Keratinocyte (primary cell): ENCODE measurements around the gene C7orf33. TPM values are rescaled to one million over a fixed set of nuclear protein-coding genes. Genes with fewer than 3 reads are reported as not detected.

Source experiments
- DNase-seq: peaks from one replicate; pipeline ENCODE4 v3.0.0-alpha.2; 2011; ENCODE audit warnings: low read depth, missing footprints, low spot score
- FAIRE-seq: peaks from 2 replicates; lab custom pipeline; 2011; peaks lifted over from hg19 to GRCh38; lab: Jason Lieb, UNC
- H2AFZ ChIP-seq: 2 replicates; pipeline ENCODE4 v1.6.0; 2012; ENCODE audit warnings: low read length, control low read depth, inconsistent platforms; ENCODE audit not compliant: control insufficient read depth
- H3K27ac ChIP-seq: 2 replicates; pipeline ENCODE4 v1.5.1; 2011; ENCODE audit warnings: low read length; ENCODE audit not compliant: control insufficient read depth, insufficient read depth
- H3K27me3 ChIP-seq: 3 replicates; pipeline ENCODE4 v1.6.0; 2011; ENCODE audit warnings: low read length; ENCODE audit not compliant: control insufficient read depth, insufficient read depth; ENCODE audit errors: extremely low read depth
- H3K36me3 ChIP-seq, 2 experiments: 2 replicates in 1 of 2; 3 replicates in 1 of 2; pipeline ENCODE4 v1.5.1; 2011; ENCODE audit warnings: low read length in 2 of 2, mild to moderate bottlenecking in 1 of 2; ENCODE audit not compliant: control insufficient read depth in 2 of 2, insufficient read depth in 2 of 2; ENCODE audit errors: extremely low read depth in 1 of 2
- H3K4me1 ChIP-seq: 3 replicates; pipeline ENCODE4 v1.5.1; 2011; ENCODE audit warnings: low read length; ENCODE audit not compliant: control insufficient read depth, insufficient read depth; ENCODE audit errors: extremely low read depth
- H3K4me2 ChIP-seq: 3 replicates; pipeline ENCODE4 v1.6.0; 2011; ENCODE audit warnings: low read depth, low read length; ENCODE audit not compliant: control insufficient read depth, insufficient read depth; ENCODE audit errors: extremely low read depth
- H3K4me3 ChIP-seq, 3 experiments: fragments of 200-600 bp in 1 of 3; sonication (generic) in 1 of 3; 2 replicates in 2 of 3; 3 replicates in 1 of 3; pipeline ENCODE4 v1.5.1; 2011 to 2016; ENCODE audit warnings: low read length in 3 of 3, mild to moderate bottlenecking in 3 of 3, control low read depth in 2 of 3, inconsistent platforms in 1 of 3, low read depth in 1 of 3, mixed read lengths in 1 of 3, mixed run types in 1 of 3, moderate library complexity in 1 of 3; ENCODE audit not compliant: control insufficient read depth in 2 of 3, insufficient read depth in 2 of 3; ENCODE audit errors: extremely low read depth in 1 of 3
- H3K79me2 ChIP-seq: 2 replicates; pipeline ENCODE4 v1.6.0; 2012; ENCODE audit warnings: low read length; ENCODE audit not compliant: control insufficient read depth, insufficient read depth
- H3K9ac ChIP-seq: 3 replicates; pipeline ENCODE4 v1.6.0; 2011; ENCODE audit warnings: low read length; ENCODE audit not compliant: control insufficient read depth, insufficient read depth; ENCODE audit errors: extremely low read depth
- H3K9me1 ChIP-seq: 3 replicates; pipeline ENCODE4 v1.6.0; 2011; ENCODE audit warnings: low read length; ENCODE audit not compliant: control insufficient read depth, insufficient read depth; ENCODE audit errors: extremely low read depth
- H3K9me3 ChIP-seq: 2 replicates; pipeline ENCODE4 v1.5.1; 2012; ENCODE audit warnings: low read depth, low read length; ENCODE audit not compliant: control insufficient read depth
- H4K20me1 ChIP-seq: 3 replicates; pipeline ENCODE4 v1.6.0; 2011; ENCODE audit warnings: low read length; ENCODE audit not compliant: control insufficient read depth, insufficient read depth; ENCODE audit errors: extremely low read depth
- EZH2 ChIP-seq: IDR thresholded peaks from one replicate; pipeline ENCODE4 v1.6.1; 2012; ENCODE audit warnings: inconsistent platforms, mild to moderate bottlenecking, low read length, moderate library complexity
- dilution Hi-C: fragments of 300-500 bp; cut with MboI; formaldehyde crosslinking; loops from one replicate; pipeline ENCODE4 v1.7.0; 2020; ENCODE audit warnings: low sequenced_read_pairs; ENCODE audit not compliant: extremely low pct_ligation_motif_present
- polyA minus RNA-seq, 3 experiments: library from RNA; depleted of rRNA, polyadenylated mRNA; stranded (reverse); fragments of >200 nt; gene quantifications; 1 replicate in 1 of 3; 2 replicates in 1 of 3; 3 replicates in 1 of 3; pipeline ENCODE4 v1.2.3, GENCODE V29; 2011
- polyA plus RNA-seq, 5 experiments: library from polyadenylated mRNA; depleted of rRNA in 3 of 5; stranded (reverse) in 3 of 5; stranded (forward) in 1 of 5; unstranded in 1 of 5; fragments of >200 nt; gene quantifications; 1 replicate in 1 of 5; 2 replicates in 3 of 5; 3 replicates in 1 of 5; pipeline versions ENCODE4 v1.2.1 to v1.2.3, GENCODE V29; 2011 to 2012; ENCODE audit warnings: missing spikeins in 2 of 5, low read depth in 1 of 5, low replicate concordance in 1 of 5
- TF ChIP-seq, protein P1 (sequence below), 3 experiments: IDR thresholded peaks in 1 of 3; conservative IDR thresholded peaks in 1 of 3; optimal IDR thresholded peaks in 1 of 3; 2 replicates in 2 of 3; 3 replicates in 1 of 3; pipeline versions ENCODE3 to v1.5.1; 2011; ENCODE audit warnings: low read length in 3 of 3, mild to moderate bottlenecking in 3 of 3, moderate library complexity in 2 of 3, control low read depth in 1 of 3, inconsistent platforms in 1 of 3; ENCODE audit not compliant: insufficient read depth in 2 of 3; ENCODE audit errors: extremely low read depth in 1 of 3

Gene C7orf33, protein sequence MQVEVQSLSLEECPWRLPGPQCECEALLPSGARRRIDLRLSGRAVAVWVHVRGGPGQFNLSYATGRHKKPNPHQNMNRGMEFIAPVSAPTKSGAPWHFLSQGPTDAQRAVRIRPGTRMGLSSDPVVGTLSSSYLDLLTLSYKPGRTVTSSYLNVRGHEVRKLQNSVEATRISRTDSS
- polyA plus RNA-seq, result not detected in 3 replicates
- not detected for polyA plus RNA-seq (2011; ENCODE audit: low read depth)
- not detected in 2 replicates for polyA plus RNA-seq (2011; cell fraction: cytosol; rRNA removed)
- polyA plus RNA-seq (2011; cell fraction: nucleus; rRNA removed), result not detected in 2 replicates
- polyA plus RNA-seq (2012; ENCODE audit: low replicate concordance), result not detected in 2 replicates
- polyA minus RNA-seq, result not detected in 3 replicates
- not detected for polyA minus RNA-seq (2011; cell fraction: cytosol; rRNA and poly(A)+ RNA removed)
- polyA minus RNA-seq (2011; cell fraction: nucleus; rRNA and poly(A)+ RNA removed), result not detected in 2 replicates

DNA sequence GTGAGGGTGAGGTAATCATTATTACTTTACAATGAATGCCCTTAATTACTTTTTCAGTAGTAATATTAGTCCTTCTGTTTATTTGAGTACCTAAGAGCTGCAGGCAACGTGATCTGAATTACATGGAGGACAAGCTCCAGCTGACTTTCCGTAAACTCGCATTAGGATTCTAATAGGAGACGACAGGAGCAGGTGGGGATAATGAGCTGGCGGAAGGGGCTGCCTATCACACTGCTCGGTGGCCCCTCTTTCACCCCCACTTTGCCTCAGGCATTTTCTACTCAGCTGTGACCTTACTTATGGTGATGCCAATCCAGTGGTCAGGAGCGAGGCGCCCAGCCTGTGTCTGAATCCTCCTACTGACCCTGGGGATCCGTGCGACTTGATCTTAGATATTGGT, at the start of gene C7orf33:
Gene C7orf33 (plus strand): TSS at position 296 of the 400 bp plus-strand sequence. CDS start 160 bp downstream, outside the sequence.
- DNase-seq (no peak), FAIRE-seq (no peak)
- no peaks in the 10 kb centered on the region for H3K9me3 ChIP-seq
- H3K4me1 ChIP-seq, result no peaks in the 10 kb centered on the region
- no peak within 1 kb of the TSS for H2AFZ ChIP-seq
- H3K36me3 ChIP-seq, result no peaks in the 10 kb centered on the region
- H3K27me3 ChIP-seq, result no peaks in the 10 kb centered on the region
- no peak within 1 kb of the TSS for H3K4me3 ChIP-seq
- no peak within 1 kb of the TSS for H3K27ac ChIP-seq
- no peak within 1 kb of the TSS for H3K4me2 ChIP-seq
- dilution Hi-C loops, result no loop called here
- H3K9ac ChIP-seq, result no peak within 1 kb of the TSS
- H3K79me2 ChIP-seq, result no peaks in the 10 kb centered on the region
- H3K9me1 ChIP-seq, result no peaks in the 10 kb centered on the region
- no peaks in the 10 kb centered on the region for H4K20me1 ChIP-seq
- TF ChIP-seq, protein P1, sequence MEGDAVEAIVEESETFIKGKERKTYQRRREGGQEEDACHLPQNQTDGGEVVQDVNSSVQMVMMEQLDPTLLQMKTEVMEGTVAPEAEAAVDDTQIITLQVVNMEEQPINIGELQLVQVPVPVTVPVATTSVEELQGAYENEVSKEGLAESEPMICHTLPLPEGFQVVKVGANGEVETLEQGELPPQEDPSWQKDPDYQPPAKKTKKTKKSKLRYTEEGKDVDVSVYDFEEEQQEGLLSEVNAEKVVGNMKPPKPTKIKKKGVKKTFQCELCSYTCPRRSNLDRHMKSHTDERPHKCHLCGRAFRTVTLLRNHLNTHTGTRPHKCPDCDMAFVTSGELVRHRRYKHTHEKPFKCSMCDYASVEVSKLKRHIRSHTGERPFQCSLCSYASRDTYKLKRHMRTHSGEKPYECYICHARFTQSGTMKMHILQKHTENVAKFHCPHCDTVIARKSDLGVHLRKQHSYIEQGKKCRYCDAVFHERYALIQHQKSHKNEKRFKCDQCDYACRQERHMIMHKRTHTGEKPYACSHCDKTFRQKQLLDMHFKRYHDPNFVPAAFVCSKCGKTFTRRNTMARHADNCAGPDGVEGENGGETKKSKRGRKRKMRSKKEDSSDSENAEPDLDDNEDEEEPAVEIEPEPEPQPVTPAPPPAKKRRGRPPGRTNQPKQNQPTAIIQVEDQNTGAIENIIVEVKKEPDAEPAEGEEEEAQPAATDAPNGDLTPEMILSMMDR (optimal IDR thresholded peaks at IDR 0.05 in 1 of 3, IDR thresholded peaks at IDR 0.05 in 1 of 3, conservative IDR thresholded peaks at IDR 0.05 in 1 of 3; ENCODE audit: extremely low read depth in 1 of 3, insufficient read depth in 2 of 3, low read length in 3 of 3), result no peak

DNA sequence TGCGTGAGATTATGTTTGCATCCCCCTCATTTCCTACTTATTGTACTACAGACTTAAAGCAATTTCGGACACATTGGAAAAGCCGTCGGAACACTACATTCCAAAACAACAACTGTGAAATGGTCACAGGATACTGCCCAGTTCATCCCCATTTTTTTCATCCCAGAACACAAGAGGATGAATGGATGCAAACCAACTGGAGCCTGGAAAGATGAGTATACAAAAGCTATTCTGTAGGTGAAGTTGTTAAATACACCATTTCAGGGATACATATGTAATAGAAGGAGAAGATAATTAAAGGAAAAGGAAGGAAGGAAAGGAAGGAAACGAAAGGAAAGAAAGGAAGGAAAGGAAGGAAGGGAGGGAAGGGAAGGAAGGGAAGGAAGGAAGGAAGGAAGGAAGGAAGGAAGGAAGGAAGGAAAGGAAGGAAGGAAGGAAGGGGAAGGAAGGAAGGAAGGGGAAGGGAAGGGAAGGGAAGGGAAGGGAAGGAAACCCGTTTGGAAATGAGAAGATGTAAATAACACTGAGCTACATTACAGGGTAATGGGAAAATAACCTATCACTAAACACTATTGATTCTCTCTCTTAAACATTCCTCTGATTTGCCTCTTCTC, 48.6 kb upstream of the C7orf33 start:
- Histone ChIP-seq H3K27me3 (peaks cover 2% of the 10 kb centered on the region), H3K27ac (no peak overlapping the region), H3K4me3 (no peak overlapping the region), H3K4me2 (no peak overlapping the region), H3K79me2 (no peaks in the 10 kb centered on the region), H3K4me1 (peaks cover 6% of the 10 kb centered on the region), H3K36me3 (no peaks in the 10 kb centered on the region), H3K9me1 (no peaks in the 10 kb centered on the region), H2AFZ (no peak overlapping the region), H3K9me3 (no peaks in the 10 kb centered on the region), H4K20me1 (no peaks in the 10 kb centered on the region), H3K9ac (no peak overlapping the region)
- FAIRE-seq (no peak), DNase-seq (no peak)
- TF ChIP-seq, protein P1 (optimal IDR thresholded peaks at IDR 0.05 in 1 of 3, IDR thresholded peaks at IDR 0.05 in 1 of 3, conservative IDR thresholded peaks at IDR 0.05 in 1 of 3; ENCODE audit: extremely low read depth in 1 of 3, insufficient read depth in 2 of 3, low read length in 3 of 3), result no peak
- TF ChIP-seq EZH2, result no peak
- dilution Hi-C loops, result no loop called here
